Neuronal stem cell (in vitro differentiated cells): ENCODE data around the gene PRKCB.
"Not testable (repeated sequence)": the region's sequence is repeated elsewhere in the genome, so short reads cannot be mapped to it uniquely, and the experiment has no call there.

Experiments used
- DNase-seq: peaks from one replicate; pipeline ENCODE4 v3.0.0-alpha.2; 2013; ENCODE audit warnings: low spot score
- H2AFZ ChIP-seq: one replicate; pipeline ENCODE4 v1.6.1; 2013; ENCODE audit warnings: mild to moderate bottlenecking, low read length, inconsistent platforms
- H2AK5ac ChIP-seq: 2 replicates; pipeline ENCODE4 v1.6.1; 2013; ENCODE audit warnings: low read depth, mild to moderate bottlenecking, inconsistent platforms, low read length, moderate library complexity, mixed read lengths
- H2BK120ac ChIP-seq: 2 replicates; pipeline ENCODE4 v1.6.1; 2013; ENCODE audit warnings: low read depth, mild to moderate bottlenecking, inconsistent platforms, low read length, moderate library complexity, mixed read lengths
- H2BK12ac ChIP-seq: one replicate; pipeline ENCODE4 v1.6.1; 2013; ENCODE audit warnings: low read length, inconsistent platforms
- H2BK15ac ChIP-seq: 2 replicates; pipeline ENCODE4 v1.6.1; 2013; ENCODE audit warnings: mild to moderate bottlenecking, low read length, inconsistent platforms, mixed read lengths
- H2BK5ac ChIP-seq: one replicate; pipeline ENCODE4 v1.6.1; 2013; ENCODE audit warnings: inconsistent platforms, mild to moderate bottlenecking, low read length, moderate library complexity
- H3K14ac ChIP-seq: one replicate; pipeline ENCODE4 v1.6.1; 2013; ENCODE audit warnings: low read length, inconsistent platforms
- H3K18ac ChIP-seq: 2 replicates; pipeline ENCODE4 v1.6.1; 2013; ENCODE audit warnings: low read length, inconsistent platforms
- H3K23ac ChIP-seq: 2 replicates; pipeline ENCODE4 v1.6.1; 2013; ENCODE audit warnings: low read depth, mild to moderate bottlenecking, mixed read lengths, low read length, inconsistent platforms; ENCODE audit not compliant: poor library complexity
- H3K27ac ChIP-seq: replicated peaks from 3 replicates; pipeline ENCODE4 v1.5.1; 2013; ENCODE audit warnings: low read length, inconsistent platforms
- H3K27me3 ChIP-seq, 3 experiments: 2 replicates each; pipeline ENCODE4 v1.6.1; 2013; ENCODE audit warnings: low read length in 3 of 3, mild to moderate bottlenecking in 2 of 3, inconsistent platforms in 1 of 3, low read depth in 1 of 3, mixed read lengths in 1 of 3, moderate library complexity in 1 of 3; ENCODE audit not compliant: control insufficient read depth in 3 of 3, insufficient read depth in 3 of 3
- H3K36me3 ChIP-seq, 2 donors: replicated peaks in 1 of 2; 2 replicates each; pipeline ENCODE4 v1.6.1; 2013; ENCODE audit warnings: low read length in 2 of 2; ENCODE audit not compliant: control insufficient read depth in 2 of 2, insufficient read depth in 2 of 2
- H3K4ac ChIP-seq: 2 replicates; pipeline ENCODE4 v1.6.1; 2013; ENCODE audit warnings: inconsistent platforms, mild to moderate bottlenecking, low read length, moderate library complexity
- H3K4me1 ChIP-seq, 2 donors: 1 replicate in 1 of 2; 2 replicates in 1 of 2; pipeline ENCODE4 v1.6.1; 2013; ENCODE audit warnings: low read length in 2 of 2, low read depth in 1 of 2; ENCODE audit not compliant: control insufficient read depth in 2 of 2, insufficient read depth in 1 of 2
- H3K4me2 ChIP-seq: one replicate; pipeline ENCODE4 v1.6.1; 2013; ENCODE audit warnings: mild to moderate bottlenecking, low read length, inconsistent platforms; ENCODE audit not compliant: insufficient read depth, poor library complexity, severe bottlenecking
- H3K4me3 ChIP-seq, 2 donors: 2 replicates each; pipeline ENCODE4 v1.5.1; 2013; ENCODE audit warnings: low read length in 2 of 2, mild to moderate bottlenecking in 2 of 2, inconsistent platforms in 1 of 2, moderate library complexity in 1 of 2
- H3K79me1 ChIP-seq: one replicate; pipeline ENCODE4 v1.6.1; 2013; ENCODE audit warnings: low read depth, mild to moderate bottlenecking, inconsistent platforms, low read length, moderate library complexity
- H3K9ac ChIP-seq: one replicate; pipeline ENCODE4 v1.6.1; 2013; ENCODE audit warnings: mild to moderate bottlenecking, low read depth, low read length, inconsistent platforms; ENCODE audit not compliant: poor library complexity
- H3K9me3 ChIP-seq, 2 donors: replicated peaks in 1 of 2; 2 replicates each; pipeline versions ENCODE3 to v1.6.1; 2013; ENCODE audit warnings: low read length in 2 of 2, mild to moderate bottlenecking in 2 of 2, inconsistent platforms in 1 of 2, low read depth in 1 of 2, mixed read lengths in 1 of 2, moderate library complexity in 1 of 2; ENCODE audit not compliant: control insufficient read depth in 2 of 2, insufficient read depth in 1 of 2
- H4K8ac ChIP-seq: one replicate; pipeline ENCODE4 v1.6.1; 2013; ENCODE audit warnings: low read depth, mild to moderate bottlenecking, inconsistent platforms, low read length, moderate library complexity
- H4K91ac ChIP-seq: one replicate; pipeline ENCODE4 v1.6.1; 2013; ENCODE audit warnings: low read length, low read depth, mild to moderate bottlenecking, inconsistent platforms; ENCODE audit not compliant: poor library complexity
- whole genome bisulfite sequencing, 2 donors: extraction: QIAGEN DNeasy Blood & Tissue Kit; methylation state at CpG; one replicate each; pipeline ENCODE4 v1.1.7; 2013; ENCODE audit warnings: missing lambda C conversion rate in 2 of 2, mixed read lengths in 1 of 2; ENCODE audit not compliant: insufficient read length in 2 of 2, insufficient replicate concordance in 1 of 2; ENCODE audit errors: extremely low coverage in 2 of 2; 5-methylcytosine and 5-hydroxymethylcytosine counted together

PRKCB gene

DNA sequence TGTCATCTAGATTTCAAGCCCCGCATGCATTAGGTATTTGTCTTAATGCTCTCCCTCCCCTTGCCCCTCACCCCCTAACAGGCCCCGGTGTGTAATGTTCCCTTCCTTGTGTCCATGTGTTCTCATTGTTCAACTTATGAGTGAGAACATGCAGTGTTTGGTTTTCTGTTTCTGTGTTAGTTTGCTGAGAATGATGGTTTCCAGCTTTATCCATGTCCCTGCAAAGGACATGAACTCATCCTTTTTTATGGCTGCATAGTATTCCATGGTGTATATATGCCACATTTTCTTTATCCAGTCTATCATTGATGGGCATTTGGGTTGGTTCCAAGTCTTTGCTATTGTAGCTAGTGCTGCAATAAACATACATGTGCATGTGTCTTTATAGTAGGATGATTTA is 269.7 kb downstream of the PRKCB start:
- not testable (repeated sequence) for H3K27ac ChIP-seq, H2BK120ac ChIP-seq, H4K91ac ChIP-seq, H3K4me3 ChIP-seq, H2BK5ac ChIP-seq, H3K4me1 ChIP-seq, DNase-seq, H3K9ac ChIP-seq, H2BK15ac ChIP-seq, H3K4ac ChIP-seq, H2AK5ac ChIP-seq, H3K27me3 ChIP-seq, H3K4me2 ChIP-seq, H2BK12ac ChIP-seq, H2AFZ ChIP-seq, H3K14ac ChIP-seq, H4K8ac ChIP-seq, H3K9me3 ChIP-seq, H3K79me1 ChIP-seq, H3K18ac ChIP-seq, H3K36me3 ChIP-seq, H3K23ac ChIP-seq
- no CpG with 5 or more reads among the region's 2 CpGs for WGBS, 2 donors

DNA sequence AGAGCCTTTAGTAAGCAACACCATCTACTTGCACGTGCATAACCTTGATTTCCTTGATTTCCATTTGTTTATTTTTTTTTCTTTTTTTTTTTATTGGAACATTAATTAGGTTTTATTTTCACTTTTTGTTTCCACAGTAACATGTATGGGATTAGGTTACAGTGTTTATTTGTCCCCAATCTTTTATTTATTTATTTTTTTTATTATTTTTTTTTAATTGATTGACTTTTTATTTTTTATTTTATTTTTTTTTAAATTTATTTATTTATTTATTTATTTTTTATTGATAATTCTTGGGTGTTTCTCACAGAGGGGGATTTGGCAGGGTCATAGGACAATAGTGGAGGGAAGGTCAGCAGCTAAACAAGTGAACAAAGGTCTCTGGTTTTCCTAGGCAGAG is 272.3 kb downstream of the PRKCB start:
- not testable (repeated sequence) for H3K9me3 ChIP-seq, H3K4me1 ChIP-seq, H2BK12ac ChIP-seq, H3K4ac ChIP-seq, H3K79me1 ChIP-seq, H3K27me3 ChIP-seq, H3K14ac ChIP-seq, H3K23ac ChIP-seq, DNase-seq, H2BK15ac ChIP-seq, H3K27ac ChIP-seq, H2AK5ac ChIP-seq, H3K36me3 ChIP-seq, H2AFZ ChIP-seq, H3K18ac ChIP-seq, H3K4me2 ChIP-seq, H4K91ac ChIP-seq, H3K9ac ChIP-seq, H2BK120ac ChIP-seq, H3K4me3 ChIP-seq, H4K8ac ChIP-seq, H2BK5ac ChIP-seq
- no CpG with 5 or more reads among the region's 1 CpG for WGBS, 2 donors

DNA sequence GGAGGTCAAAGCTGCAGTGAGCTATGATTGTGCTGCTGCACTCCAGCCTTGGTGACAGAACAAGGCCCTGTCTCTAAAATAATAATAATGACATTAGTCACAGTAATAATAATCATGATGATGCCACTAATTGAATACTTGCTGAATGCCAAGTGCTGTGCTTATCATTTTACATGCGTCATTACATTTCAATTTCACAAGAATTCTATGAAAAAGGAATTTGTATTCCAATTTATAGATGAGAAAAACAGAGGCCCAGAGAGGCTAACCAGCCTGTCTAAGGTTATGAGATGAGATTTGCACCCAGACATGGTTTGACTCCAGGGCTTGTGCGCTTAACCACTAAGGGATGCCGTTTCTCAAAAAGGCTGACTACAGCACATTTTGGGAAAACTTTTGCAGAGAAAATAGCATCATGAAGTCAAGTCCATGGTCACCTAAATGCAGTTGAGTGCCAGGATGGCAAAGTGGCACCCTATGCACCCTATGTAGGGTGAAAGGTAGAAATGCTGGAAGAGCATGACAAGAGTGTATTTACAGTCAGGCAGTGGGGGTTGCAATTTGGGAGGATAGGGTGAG is 276.0 kb downstream of the PRKCB start:
- H4K91ac ChIP-seq: no peak overlapping the region
- no peak overlapping the region for H3K18ac ChIP-seq
- peaks cover 3% of the 10 kb centered on the region for H3K79me1 ChIP-seq
- no peak overlapping the region for H3K14ac ChIP-seq
- no peaks in the 10 kb centered on the region for H3K27me3 ChIP-seq
- H3K9me3 ChIP-seq: peaks cover 0 to 2% of the 10 kb centered on the region in 2 donors
- H3K4me3 ChIP-seq: no peak overlapping the region
- H4K8ac ChIP-seq: no peak overlapping the region
- no peak overlapping the region for H2AFZ ChIP-seq
- no peak overlapping the region for H2BK120ac ChIP-seq
- no peak overlapping the region for H2BK5ac ChIP-seq
- H3K4me2 ChIP-seq: no peak overlapping the region
- no peak overlapping the region for H2BK12ac ChIP-seq
- H2BK15ac ChIP-seq: no peak overlapping the region
- no peak overlapping the region for H3K23ac ChIP-seq
- peaks cover 0 to 2% of the 10 kb centered on the region in 2 donors for H3K4me1 ChIP-seq
- H3K9ac ChIP-seq: no peak overlapping the region
- WGBS, 2 donors: no CpG with 5 or more reads among the region's 3 CpGs
- H3K27ac ChIP-seq: no peak overlapping the region
- no peak for DNase-seq
- no peak overlapping the region for H2AK5ac ChIP-seq
- no peaks in the 10 kb centered on the region for H3K36me3 ChIP-seq
- H3K4ac ChIP-seq: no peak overlapping the region

DNA sequence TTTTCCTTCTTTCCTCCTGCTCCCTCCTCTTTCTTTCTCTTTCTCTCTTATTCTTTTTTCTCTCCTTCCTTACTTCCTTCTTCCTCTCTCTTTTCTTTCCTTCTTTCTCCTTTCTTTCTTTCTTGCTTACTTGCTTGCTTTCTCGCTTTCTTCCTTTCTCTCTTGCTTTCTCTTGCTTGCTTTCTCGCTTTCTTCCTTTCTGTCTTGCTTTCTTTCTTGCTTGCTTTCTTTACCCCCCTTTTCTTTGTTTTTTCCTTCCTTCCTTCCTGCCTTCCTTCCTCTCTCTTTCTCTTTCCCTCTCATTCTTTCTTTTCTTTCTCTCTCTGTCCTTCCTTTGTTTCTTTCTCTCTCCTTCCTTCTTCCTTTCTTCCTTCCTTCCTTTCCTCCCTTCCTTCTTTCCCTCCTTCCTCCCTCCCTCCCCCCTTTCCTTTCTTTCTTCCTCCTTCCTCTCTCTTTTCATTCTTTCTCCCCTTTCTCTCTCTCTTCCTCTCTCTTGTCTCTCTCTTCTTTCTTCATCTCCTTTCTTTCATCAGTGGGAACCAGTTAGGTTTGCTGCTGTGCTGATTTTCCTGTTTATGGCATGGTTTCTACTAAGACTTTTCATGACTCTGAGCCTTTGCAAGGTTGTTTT is 277.4 kb downstream of the PRKCB start:
- Histone ChIP-seq H2AK5ac (no peak overlapping the region), H3K27ac (no peak overlapping the region), H3K9ac (no peak overlapping the region), H3K27me3 (peaks cover 0 to 5% (median 0%) of the 10 kb centered on the region in 3 experiments), H2BK5ac (no peak overlapping the region), H4K91ac (no peak overlapping the region), H2BK15ac (no peak overlapping the region), H3K18ac (no peak overlapping the region), H2AFZ (no peak overlapping the region), H3K23ac (no peak overlapping the region), H3K4me1 (no peaks in the 10 kb centered on the region), H2BK12ac (no peak overlapping the region), H3K4me2 (no peak overlapping the region), H3K9me3 (peaks cover 0 to 2% of the 10 kb centered on the region in 2 donors), H3K79me1 (no peaks in the 10 kb centered on the region), H3K4ac (no peak overlapping the region), H3K4me3 (no peak overlapping the region), H3K14ac (no peak overlapping the region), H4K8ac (no peak overlapping the region), H2BK120ac (no peak overlapping the region), H3K36me3 (no peaks in the 10 kb centered on the region)
- no CpG with 5 or more reads among the region's 2 CpGs for WGBS, 2 donors
- DNase-seq: no peak
